OCI-LY3 (cell line): ENCODE data around the gene YWHAG.

ENCODE experiments used
- EZH2phosphoT487 ChIP-seq: fragments of 200-600 bp; shearing (Covaris generic); IDR thresholded peaks from 2 replicates; pipeline ENCODE4 v1.6.1; 2018; ENCODE audit warnings: antibody characterized with exemption, mixed run types, low read depth
- TF ChIP-seq, protein P1 (sequence below): fragments of 200-600, 300-600 bp; sonication (generic); IDR thresholded peaks from 2 replicates; pipeline ENCODE4 v1.5.1; 2014; ENCODE audit warnings: antibody characterized with exemption, low read length, low read depth

DNA sequence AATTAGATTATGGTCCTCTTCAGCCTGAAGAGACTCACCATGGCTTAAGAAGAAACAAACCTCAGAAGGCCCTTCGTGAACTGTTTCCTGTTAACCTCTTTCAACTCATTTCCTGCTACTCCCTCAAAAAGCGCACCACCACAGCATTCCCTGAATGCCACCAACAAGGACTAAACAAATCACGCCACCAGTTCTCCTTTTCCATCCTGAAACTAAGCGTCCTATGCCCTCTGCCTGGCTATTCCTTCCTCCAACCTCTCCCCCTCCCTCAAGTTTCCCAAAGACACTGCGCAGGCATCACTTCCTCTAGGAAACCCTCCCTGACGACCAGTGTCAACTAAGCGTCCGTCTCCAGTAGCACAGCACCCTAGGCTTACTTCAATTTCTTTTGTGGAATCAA lies 12.0 kb downstream of the YWHAG start:
- TF ChIP-seq, protein P1, sequence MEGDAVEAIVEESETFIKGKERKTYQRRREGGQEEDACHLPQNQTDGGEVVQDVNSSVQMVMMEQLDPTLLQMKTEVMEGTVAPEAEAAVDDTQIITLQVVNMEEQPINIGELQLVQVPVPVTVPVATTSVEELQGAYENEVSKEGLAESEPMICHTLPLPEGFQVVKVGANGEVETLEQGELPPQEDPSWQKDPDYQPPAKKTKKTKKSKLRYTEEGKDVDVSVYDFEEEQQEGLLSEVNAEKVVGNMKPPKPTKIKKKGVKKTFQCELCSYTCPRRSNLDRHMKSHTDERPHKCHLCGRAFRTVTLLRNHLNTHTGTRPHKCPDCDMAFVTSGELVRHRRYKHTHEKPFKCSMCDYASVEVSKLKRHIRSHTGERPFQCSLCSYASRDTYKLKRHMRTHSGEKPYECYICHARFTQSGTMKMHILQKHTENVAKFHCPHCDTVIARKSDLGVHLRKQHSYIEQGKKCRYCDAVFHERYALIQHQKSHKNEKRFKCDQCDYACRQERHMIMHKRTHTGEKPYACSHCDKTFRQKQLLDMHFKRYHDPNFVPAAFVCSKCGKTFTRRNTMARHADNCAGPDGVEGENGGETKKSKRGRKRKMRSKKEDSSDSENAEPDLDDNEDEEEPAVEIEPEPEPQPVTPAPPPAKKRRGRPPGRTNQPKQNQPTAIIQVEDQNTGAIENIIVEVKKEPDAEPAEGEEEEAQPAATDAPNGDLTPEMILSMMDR: no peak
- no peak for TF ChIP-seq EZH2phosphoT487
